ENCODE results near the gene XXYLT1. TPM values are rescaled to one million over a fixed set of nuclear protein-coding genes. Genes with fewer than 3 reads are reported as not detected.

The XXYLT1 gene
- total RNA-seq, 4 donors from 2014 or later, result 5.4 to 18.2 (median 6.9) TPM

DNA sequence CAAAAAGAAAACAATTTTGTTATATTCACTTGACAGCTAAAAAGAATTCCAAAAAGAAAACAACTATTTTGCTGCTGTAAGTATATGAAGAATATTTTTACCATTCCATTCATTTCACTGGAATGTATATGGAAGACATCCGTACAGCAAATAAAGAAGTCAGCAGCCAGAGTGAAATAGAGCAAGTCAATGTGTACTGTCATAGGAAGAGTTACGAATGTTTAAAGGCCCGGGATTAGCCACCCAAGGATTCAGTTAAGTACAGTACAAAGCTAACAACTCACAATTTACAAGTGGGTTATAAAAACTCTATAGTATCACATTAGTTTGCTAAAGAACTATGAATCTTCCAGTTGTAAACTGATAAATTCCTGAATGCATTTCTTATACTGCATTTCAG, 14.4 kb upstream of the XXYLT1 start:
- H3K27ac ChIP-seq, result peak overlapping the region in 1 of 4 donors; percentile 23
- H3K36me3 ChIP-seq, result peaks cover 0 to 39% (median 0%) of the 10 kb centered on the region in 3 donors
- H3K4me3 ChIP-seq, result no peak overlapping the region
- no peaks in the 10 kb centered on the region for H3K9me3 ChIP-seq
- H3K27me3 ChIP-seq, result no peaks in the 10 kb centered on the region
- H3K4me1 ChIP-seq, result no peaks in the 10 kb centered on the region
- no peak for TF ChIP-seq POLR2A (IDR thresholded peaks at IDR 0.05)
- TF ChIP-seq, protein P1, sequence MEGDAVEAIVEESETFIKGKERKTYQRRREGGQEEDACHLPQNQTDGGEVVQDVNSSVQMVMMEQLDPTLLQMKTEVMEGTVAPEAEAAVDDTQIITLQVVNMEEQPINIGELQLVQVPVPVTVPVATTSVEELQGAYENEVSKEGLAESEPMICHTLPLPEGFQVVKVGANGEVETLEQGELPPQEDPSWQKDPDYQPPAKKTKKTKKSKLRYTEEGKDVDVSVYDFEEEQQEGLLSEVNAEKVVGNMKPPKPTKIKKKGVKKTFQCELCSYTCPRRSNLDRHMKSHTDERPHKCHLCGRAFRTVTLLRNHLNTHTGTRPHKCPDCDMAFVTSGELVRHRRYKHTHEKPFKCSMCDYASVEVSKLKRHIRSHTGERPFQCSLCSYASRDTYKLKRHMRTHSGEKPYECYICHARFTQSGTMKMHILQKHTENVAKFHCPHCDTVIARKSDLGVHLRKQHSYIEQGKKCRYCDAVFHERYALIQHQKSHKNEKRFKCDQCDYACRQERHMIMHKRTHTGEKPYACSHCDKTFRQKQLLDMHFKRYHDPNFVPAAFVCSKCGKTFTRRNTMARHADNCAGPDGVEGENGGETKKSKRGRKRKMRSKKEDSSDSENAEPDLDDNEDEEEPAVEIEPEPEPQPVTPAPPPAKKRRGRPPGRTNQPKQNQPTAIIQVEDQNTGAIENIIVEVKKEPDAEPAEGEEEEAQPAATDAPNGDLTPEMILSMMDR (IDR thresholded peaks at IDR 0.05), result no peak
- no peak for DNase-seq

DNA sequence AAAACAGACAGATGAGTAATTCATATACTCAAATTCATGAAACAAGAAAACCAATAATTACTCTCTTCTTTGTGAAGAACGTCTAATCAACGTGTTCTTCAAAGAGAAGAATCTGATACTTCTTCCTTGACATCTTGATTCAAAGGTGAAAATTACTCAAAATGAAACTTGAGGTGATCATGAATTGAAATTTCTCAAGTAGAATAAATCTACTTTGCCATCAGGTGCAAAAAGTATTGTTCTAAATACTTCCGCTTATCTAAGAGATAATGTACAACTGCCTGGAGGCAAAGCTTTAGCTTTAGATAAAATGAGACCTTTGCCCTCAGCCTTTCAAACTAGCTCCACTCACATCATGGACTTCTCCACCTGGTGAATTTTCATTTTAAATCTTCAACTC, 13.9 kb upstream of the XXYLT1 start:
- Histone ChIP-seq H3K27ac (no peak overlapping the region), H3K4me1 (no peaks in the 10 kb centered on the region)
- no peak for DNase-seq

DNA sequence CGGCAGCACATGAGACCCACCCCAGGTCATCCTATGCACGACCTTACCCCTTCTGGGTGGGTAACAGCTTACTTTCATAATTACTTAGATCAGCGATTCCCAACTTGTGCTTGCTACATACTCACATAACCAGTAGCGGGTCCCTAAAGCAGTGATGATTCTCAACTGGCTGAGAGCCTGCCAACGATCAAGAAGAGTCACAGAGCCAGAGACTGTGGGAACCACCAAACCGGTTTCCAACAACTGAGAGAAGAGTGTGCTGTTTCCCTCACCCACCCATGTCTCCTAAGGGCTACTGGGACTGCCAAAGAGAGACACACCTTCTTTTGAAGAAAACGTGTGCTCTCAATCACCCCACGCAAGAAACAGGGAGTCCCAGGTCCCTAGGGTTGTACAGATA, 12.0 kb upstream of the XXYLT1 start:
- no peaks in the 10 kb centered on the region for H3K4me1 ChIP-seq
- peaks cover 0 to 30% (median 0%) of the 10 kb centered on the region in 3 donors for H3K36me3 ChIP-seq
- H3K9me3 ChIP-seq, result no peaks in the 10 kb centered on the region
- DNase-seq, result no peak
- H3K27ac ChIP-seq, result no peak overlapping the region
- TF ChIP-seq, protein P1 (IDR thresholded peaks at IDR 0.05), result no peak
- H3K27me3 ChIP-seq, result no peaks in the 10 kb centered on the region
- H3K4me3 ChIP-seq, result no peak overlapping the region

More for the DNA sequence above, 13.9 kb upstream of the XXYLT1 start:
- H3K36me3 ChIP-seq, result peaks cover 0 to 34% (median 0%) of the 10 kb centered on the region in 3 donors
- no peak overlapping the region for H3K4me3 ChIP-seq
- TF ChIP-seq, protein P1 (IDR thresholded peaks at IDR 0.05), result no peak
- TF ChIP-seq POLR2A (IDR thresholded peaks at IDR 0.05), result no peak
- no peaks in the 10 kb centered on the region for H3K9me3 ChIP-seq
- H3K27me3 ChIP-seq, result no peaks in the 10 kb centered on the region

DNA sequence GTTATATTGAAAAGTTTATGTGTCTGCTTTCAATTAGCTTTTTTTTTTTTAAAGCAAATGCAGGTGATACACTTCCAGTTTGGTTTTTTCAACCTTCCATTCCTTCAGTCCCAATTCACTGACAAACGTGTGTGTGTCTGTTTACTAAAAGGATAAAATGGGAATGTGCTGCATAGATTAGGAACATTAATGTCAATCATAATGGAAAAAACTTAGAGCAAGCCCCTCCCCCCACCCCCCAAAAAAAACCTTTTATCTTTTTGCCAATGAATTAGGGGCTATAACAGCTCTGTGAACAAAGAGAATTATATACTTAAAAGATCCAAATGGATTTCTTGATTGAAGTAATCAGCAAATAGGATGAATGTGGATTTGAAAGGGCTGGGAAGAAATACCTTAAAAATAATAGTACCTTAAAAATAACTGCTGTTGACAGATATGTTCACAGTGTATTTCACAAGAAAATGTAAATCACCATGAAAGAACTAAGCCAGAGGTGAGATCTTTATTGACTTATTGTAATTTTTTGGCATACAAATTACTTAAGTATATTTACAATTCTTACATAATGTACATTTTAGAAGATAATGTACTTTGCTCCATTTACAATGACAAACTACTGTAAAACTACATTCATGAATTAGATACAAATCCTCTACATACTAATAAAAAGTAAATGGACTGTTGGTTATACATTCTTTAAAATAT, 3.5 kb upstream of the XXYLT1 start:
- no peaks in the 10 kb centered on the region for H3K27me3 ChIP-seq
- no peaks in the 10 kb centered on the region for H3K9me3 ChIP-seq
- DNase-seq, result no peak
- TF ChIP-seq, protein P1 (IDR thresholded peaks at IDR 0.05), result no peak
- no peak for TF ChIP-seq POLR2A (IDR thresholded peaks at IDR 0.05)
- peaks cover 0 to 14% (median 8%) of the 10 kb centered on the region in 4 donors for H3K4me1 ChIP-seq
- H3K27ac ChIP-seq, result no peak overlapping the region
- no peak overlapping the region for H3K4me3 ChIP-seq
- peaks cover 0 to 11% (median 0%) of the 10 kb centered on the region in 3 donors for H3K36me3 ChIP-seq

DNA sequence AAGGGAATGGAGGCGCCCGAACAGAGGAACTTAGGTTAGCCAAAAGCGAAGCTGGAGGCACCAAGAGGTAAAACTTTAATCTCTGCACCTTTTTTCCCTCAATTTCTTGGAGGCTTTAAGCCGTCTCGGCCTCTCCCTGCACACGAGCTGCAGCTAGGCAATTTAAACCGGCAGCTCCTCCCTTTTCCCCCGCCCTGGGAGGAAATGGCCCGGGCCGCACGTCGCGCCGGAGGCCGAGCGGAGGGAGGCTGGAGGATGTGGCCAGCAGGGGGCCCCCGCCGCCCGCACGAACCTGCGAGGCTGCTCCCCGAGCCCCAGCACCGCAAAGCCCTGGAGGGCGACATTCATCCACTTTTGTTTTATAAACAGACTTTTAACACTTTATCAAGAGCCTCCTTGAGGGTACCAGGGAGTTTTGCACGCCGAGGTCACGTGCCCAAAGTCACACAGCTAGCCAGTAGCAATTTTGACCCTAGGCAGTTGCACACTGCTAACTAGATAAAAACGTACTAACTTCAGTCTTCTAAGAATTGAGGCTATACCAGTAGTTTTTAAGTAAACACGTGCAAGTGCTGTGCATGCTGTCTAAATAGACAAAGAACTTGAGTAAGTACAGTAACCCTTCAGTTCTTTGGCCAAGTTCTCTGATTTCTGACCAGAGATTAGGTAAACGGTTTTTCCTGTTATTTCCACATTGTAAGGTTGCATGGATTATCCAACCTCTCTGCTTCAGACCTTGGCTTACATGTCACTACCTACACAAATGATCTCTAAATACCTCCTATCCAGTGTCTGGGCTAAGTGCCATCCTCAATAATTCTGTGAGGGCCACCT, 668 bp upstream of the XXYLT1 start:
- peak; percentile 82 to 95 (median 93) for DNase-seq
- peak in 1 of 2 donors; percentile 41 for TF ChIP-seq POLR2A (IDR thresholded peaks at IDR 0.05)
- TF ChIP-seq, protein P1 (IDR thresholded peaks at IDR 0.05), result peak; percentile 88 to 99 (median 97)
- no peaks in the 10 kb centered on the region for H3K27me3 ChIP-seq

More for the DNA sequence above, 668 bp upstream of the XXYLT1 start:
- Histone ChIP-seq H3K4me1 (peaks cover 0 to 20% (median 10%) of the 10 kb centered on the region in 4 donors), H3K4me3 (peak overlapping the region; percentile 76 to 97 (median 84)), H3K27ac (peak overlapping the region; percentile 79 to 93 (median 88)), H3K36me3 (no peaks in the 10 kb centered on the region), H3K9me3 (no peaks in the 10 kb centered on the region)
